Measurements from ENCODE around the gene RAB9B.

The RAB9B gene

DNA sequence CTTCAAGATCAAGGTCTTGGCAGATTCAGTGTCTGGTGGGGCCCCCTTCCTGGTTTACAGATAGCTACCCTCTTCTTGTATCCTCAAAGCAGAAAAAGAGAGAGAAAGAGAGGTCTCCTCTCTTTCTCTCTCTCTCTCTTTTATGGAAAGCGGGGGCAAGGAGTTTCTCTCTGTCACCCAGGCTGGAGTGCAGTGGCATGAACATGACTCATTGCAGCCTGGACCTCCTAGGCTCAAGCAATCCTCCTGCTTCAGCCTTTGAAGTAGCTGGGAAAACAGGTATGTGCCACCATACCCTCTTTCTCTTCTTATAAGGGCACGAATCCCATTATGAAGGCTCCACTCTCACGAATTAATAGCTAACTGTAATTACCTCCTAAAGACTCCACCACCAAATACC is 20.2 kb downstream of the RAB9B start:
- Histone ChIP-seq H3K36me3 (ENCODE audit: control insufficient read depth in 4 of 4, insufficient read depth in 4 of 4, low read length in 3 of 4) (no peaks in the 10 kb centered on the region), H3K27me3 (replicated peaks in 2 of 5; ENCODE audit: control insufficient read depth in 4 of 5, insufficient read depth in 5 of 5, low read length in 4 of 5) (peaks cover 0 to 2% (median 0%) of the 10 kb centered on the region in 5 experiments), H3K4me3 (ENCODE audit: control insufficient read depth in 1 of 7, extremely low read depth in 1 of 7, insufficient read depth in 4 of 7, low read depth in 2 of 7, low read length in 6 of 7) (no peak overlapping the region), H3K9me3 (ENCODE audit: control extremely low read depth in 1 of 5, control insufficient read depth in 4 of 5, insufficient read depth in 2 of 5, low read depth in 1 of 5, low read length in 4 of 5) (no peaks in the 10 kb centered on the region), H3K27ac (ENCODE audit: insufficient read depth in 1 of 2, low read depth in 1 of 2, low read length in 2 of 2, poor library complexity in 1 of 2, severe bottlenecking in 2 of 2) (no peak overlapping the region), H3K4me1 (ENCODE audit: control extremely low read depth in 1 of 4, control insufficient read depth in 4 of 4, insufficient read depth in 4 of 4, low read length in 3 of 4) (no peaks in the 10 kb centered on the region)
- ChIA-PET CTCF (interaction anchor here (1.0 kb wide), 1 partner anchor 16 kb away, joined by 3 read pairs; no protein-coding TSS in a partner anchor), POLR2A (no interaction called here)
- 60% methylated on average over 1 of the region's 3 CpGs for WGBS (ENCODE audit: insufficient coverage)
- no peak for DNase-seq

DNA sequence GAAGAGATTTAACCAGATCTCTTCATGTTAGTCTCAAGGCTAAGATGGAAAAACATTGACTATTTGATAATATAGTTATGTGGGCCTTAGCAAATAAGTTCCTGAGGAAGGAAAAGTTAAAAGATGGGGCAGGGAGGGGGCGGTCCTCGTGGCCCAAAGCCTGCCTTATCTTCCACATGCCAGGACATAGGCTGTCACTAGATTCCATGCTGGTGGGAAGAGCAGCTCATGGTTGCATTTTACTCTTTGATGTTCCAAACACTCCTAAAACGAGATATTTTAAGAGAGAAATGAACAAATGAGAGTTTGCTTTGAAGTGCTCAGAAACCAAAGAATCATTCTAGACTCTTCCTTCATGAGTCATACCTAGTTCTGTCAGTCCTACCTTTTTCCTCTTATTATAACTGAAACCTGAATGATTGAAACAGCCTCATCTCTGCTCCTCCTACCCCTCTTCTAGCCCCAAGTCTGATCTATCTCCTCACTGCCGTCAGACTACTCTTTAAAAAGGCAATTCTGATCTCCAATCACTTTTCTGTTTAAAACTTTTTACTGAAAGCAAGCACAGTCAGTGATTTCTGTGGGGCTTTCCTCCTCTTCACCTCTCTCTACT is 25.1 kb downstream of the RAB9B start:
- DNase-seq, result no peak
- POLR2A ChIA-PET, result interaction anchor here (0.6 kb wide), 1 partner anchor 44 kb away, joined by 3 read pairs; no protein-coding TSS in a partner anchor
- Histone ChIP-seq H3K27ac (ENCODE audit: insufficient read depth in 1 of 2, low read depth in 1 of 2, low read length in 2 of 2, poor library complexity in 1 of 2, severe bottlenecking in 2 of 2) (no peak overlapping the region), H3K9me3 (ENCODE audit: control extremely low read depth in 1 of 5, control insufficient read depth in 4 of 5, insufficient read depth in 2 of 5, low read depth in 1 of 5, low read length in 4 of 5) (no peaks in the 10 kb centered on the region), H3K36me3 (ENCODE audit: control insufficient read depth in 4 of 4, insufficient read depth in 4 of 4, low read length in 3 of 4) (no peaks in the 10 kb centered on the region), H3K27me3 (replicated peaks in 2 of 5; ENCODE audit: control insufficient read depth in 4 of 5, insufficient read depth in 5 of 5, low read length in 4 of 5) (peaks cover 0 to 2% (median 0%) of the 10 kb centered on the region in 5 experiments), H3K4me3 (ENCODE audit: control insufficient read depth in 1 of 7, extremely low read depth in 1 of 7, insufficient read depth in 4 of 7, low read depth in 2 of 7, low read length in 6 of 7) (no peak overlapping the region), H3K4me1 (ENCODE audit: control extremely low read depth in 1 of 4, control insufficient read depth in 4 of 4, insufficient read depth in 4 of 4, low read length in 3 of 4) (no peaks in the 10 kb centered on the region)
- 59% methylated on average over 3 of the region's 4 CpGs for WGBS (ENCODE audit: insufficient coverage)
- CTCF ChIA-PET, result interaction anchor here (1.0 kb wide), 1 partner anchor 12 kb away, joined by 3 read pairs; no protein-coding TSS in a partner anchor

DNA sequence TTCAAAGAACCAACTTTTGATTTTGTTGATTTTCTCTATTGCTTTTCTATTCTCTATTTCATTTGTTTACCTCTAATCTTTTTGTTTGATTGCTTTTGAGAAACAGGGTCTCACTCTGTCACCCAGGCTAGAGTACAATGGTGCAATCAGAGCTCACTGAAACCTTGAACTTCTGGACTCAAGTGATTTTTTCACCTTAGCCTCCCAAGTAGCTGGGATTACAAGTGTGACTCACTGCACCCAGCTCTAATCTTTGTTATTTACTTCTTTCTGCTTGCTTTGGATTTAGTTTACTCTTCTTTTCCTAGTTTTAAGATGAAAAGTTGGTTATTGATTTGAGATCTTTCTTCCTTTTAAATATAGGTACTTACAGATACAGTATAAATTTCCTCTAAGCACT is 26.2 kb downstream of the RAB9B start:
- Histone ChIP-seq H3K27me3 (replicated peaks in 2 of 5; ENCODE audit: control insufficient read depth in 4 of 5, insufficient read depth in 5 of 5, low read length in 4 of 5) (no peaks in the 10 kb centered on the region), H3K4me3 (ENCODE audit: control insufficient read depth in 1 of 7, extremely low read depth in 1 of 7, insufficient read depth in 4 of 7, low read depth in 2 of 7, low read length in 6 of 7) (no peak overlapping the region)
- POLR2A ChIA-PET, result no interaction called here

DNA sequence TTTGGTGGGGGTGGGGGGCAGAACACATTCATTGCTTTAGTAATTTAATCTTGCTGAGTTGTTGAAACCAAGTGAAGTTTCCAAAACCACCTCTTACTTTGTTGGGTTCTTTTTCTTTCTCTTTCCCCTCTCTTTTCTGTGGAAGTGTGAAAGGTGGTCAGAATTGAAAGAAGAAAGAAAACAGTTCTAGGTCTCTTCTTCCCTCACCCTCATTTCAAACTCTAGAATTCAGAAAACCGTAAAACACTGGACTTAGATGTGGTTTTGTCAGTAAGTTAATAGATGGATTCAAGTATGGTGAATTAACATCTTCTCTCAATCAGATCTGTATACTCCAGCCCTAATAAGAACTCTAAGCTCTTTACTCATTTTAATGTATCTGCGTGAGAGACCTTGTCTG is 31.7 kb downstream of the RAB9B start:
- H3K36me3 ChIP-seq (ENCODE audit: control insufficient read depth in 4 of 4, insufficient read depth in 4 of 4, low read length in 3 of 4), result no peaks in the 10 kb centered on the region
- CTCF ChIA-PET, result no interaction called here
- H3K4me1 ChIP-seq (ENCODE audit: control extremely low read depth in 1 of 4, control insufficient read depth in 4 of 4, insufficient read depth in 4 of 4, low read length in 3 of 4), result no peaks in the 10 kb centered on the region
- no peak overlapping the region for H3K27ac ChIP-seq (ENCODE audit: insufficient read depth in 1 of 2, low read depth in 1 of 2, low read length in 2 of 2, poor library complexity in 1 of 2, severe bottlenecking in 2 of 2)
- POLR2A ChIA-PET, result no interaction called here
- no peak overlapping the region for H3K4me3 ChIP-seq (ENCODE audit: control insufficient read depth in 1 of 7, extremely low read depth in 1 of 7, insufficient read depth in 4 of 7, low read depth in 2 of 7, low read length in 6 of 7)
- peaks cover 0 to 2% (median 0%) of the 10 kb centered on the region in 5 experiments for H3K27me3 ChIP-seq (replicated peaks in 2 of 5; ENCODE audit: control insufficient read depth in 4 of 5, insufficient read depth in 5 of 5, low read length in 4 of 5)
- no CpG with 5 or more reads among the region's 2 CpGs for WGBS (ENCODE audit: insufficient coverage)
- DNase-seq, result no peak
- no peaks in the 10 kb centered on the region for H3K9me3 ChIP-seq (ENCODE audit: control extremely low read depth in 1 of 5, control insufficient read depth in 4 of 5, insufficient read depth in 2 of 5, low read depth in 1 of 5, low read length in 4 of 5)

More for the DNA sequence above, 26.2 kb downstream of the RAB9B start:
- CTCF ChIA-PET, result no interaction called here
- Histone ChIP-seq H3K36me3 (ENCODE audit: control insufficient read depth in 4 of 4, insufficient read depth in 4 of 4, low read length in 3 of 4) (no peaks in the 10 kb centered on the region), H3K27ac (ENCODE audit: insufficient read depth in 1 of 2, low read depth in 1 of 2, low read length in 2 of 2, poor library complexity in 1 of 2, severe bottlenecking in 2 of 2) (no peak overlapping the region), H3K4me1 (ENCODE audit: control extremely low read depth in 1 of 4, control insufficient read depth in 4 of 4, insufficient read depth in 4 of 4, low read length in 3 of 4) (no peaks in the 10 kb centered on the region), H3K9me3 (ENCODE audit: control extremely low read depth in 1 of 5, control insufficient read depth in 4 of 5, insufficient read depth in 2 of 5, low read depth in 1 of 5, low read length in 4 of 5) (no peaks in the 10 kb centered on the region)
- no peak for DNase-seq

DNA sequence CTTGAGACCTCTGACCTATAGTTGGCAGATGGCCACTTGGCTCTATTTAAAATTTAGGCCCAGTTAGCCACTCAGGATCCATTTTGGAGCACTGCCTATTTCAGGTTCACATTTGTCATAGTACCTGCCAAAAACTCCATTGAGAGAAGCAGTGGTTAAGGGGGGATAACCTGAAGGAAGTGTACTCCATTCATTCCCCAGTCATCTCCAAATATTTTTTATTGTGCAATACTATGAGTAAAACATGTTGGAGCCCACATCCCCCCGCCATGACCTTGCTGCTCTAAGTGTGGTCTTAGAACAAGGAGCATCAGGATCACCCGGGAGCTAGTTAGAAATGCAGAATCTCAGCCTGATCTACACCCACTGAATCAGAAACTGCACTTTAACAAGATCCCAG is 34.4 kb downstream of the RAB9B start:
- H3K36me3 ChIP-seq (ENCODE audit: control insufficient read depth in 4 of 4, insufficient read depth in 4 of 4, low read length in 3 of 4), result no peaks in the 10 kb centered on the region
- H3K4me1 ChIP-seq (ENCODE audit: control extremely low read depth in 1 of 4, control insufficient read depth in 4 of 4, insufficient read depth in 4 of 4, low read length in 3 of 4), result no peaks in the 10 kb centered on the region
- no peak overlapping the region for H3K4me3 ChIP-seq (ENCODE audit: control insufficient read depth in 1 of 7, extremely low read depth in 1 of 7, insufficient read depth in 4 of 7, low read depth in 2 of 7, low read length in 6 of 7)
- peaks cover 0 to 2% (median 0%) of the 10 kb centered on the region in 5 experiments for H3K27me3 ChIP-seq (replicated peaks in 2 of 5; ENCODE audit: control insufficient read depth in 4 of 5, insufficient read depth in 5 of 5, low read length in 4 of 5)
- DNase-seq, result no peak
- no peak overlapping the region for H3K27ac ChIP-seq (ENCODE audit: insufficient read depth in 1 of 2, low read depth in 1 of 2, low read length in 2 of 2, poor library complexity in 1 of 2, severe bottlenecking in 2 of 2)
- no peaks in the 10 kb centered on the region for H3K9me3 ChIP-seq (ENCODE audit: control extremely low read depth in 1 of 5, control insufficient read depth in 4 of 5, insufficient read depth in 2 of 5, low read depth in 1 of 5, low read length in 4 of 5)
- POLR2A ChIA-PET, result no interaction called here
- WGBS (ENCODE audit: insufficient coverage), result 76% methylated on average over 2 of the region's 2 CpGs
- CTCF ChIA-PET, result no interaction called here

DNA sequence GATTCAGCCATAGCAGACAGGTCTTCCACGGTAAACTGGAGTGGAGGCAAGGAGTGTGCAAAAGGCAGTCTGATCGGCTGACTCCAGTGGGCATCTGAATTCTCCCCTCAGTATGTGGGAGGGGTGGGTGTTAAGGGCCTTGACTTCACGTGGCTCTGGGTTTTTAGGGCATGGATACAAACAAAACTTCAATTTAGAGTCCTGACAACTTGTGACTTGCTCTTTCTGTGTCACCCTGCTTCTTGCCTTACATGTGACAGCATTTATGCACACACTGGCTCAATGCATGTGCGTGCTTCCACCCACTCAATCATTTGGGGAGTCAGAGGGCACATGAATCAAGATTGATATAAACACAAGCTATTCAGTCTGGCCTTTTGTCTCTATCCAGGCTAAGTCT is 37.9 kb downstream of the RAB9B start:
- H3K27me3 ChIP-seq (replicated peaks in 2 of 5; ENCODE audit: control insufficient read depth in 4 of 5, insufficient read depth in 5 of 5, low read length in 4 of 5), result peaks cover 0 to 2% (median 0%) of the 10 kb centered on the region in 5 experiments
- H3K36me3 ChIP-seq (ENCODE audit: control insufficient read depth in 4 of 4, insufficient read depth in 4 of 4, low read length in 3 of 4), result no peaks in the 10 kb centered on the region
- DNase-seq, result no peak
- no peaks in the 10 kb centered on the region for H3K9me3 ChIP-seq (ENCODE audit: control extremely low read depth in 1 of 5, control insufficient read depth in 4 of 5, insufficient read depth in 2 of 5, low read depth in 1 of 5, low read length in 4 of 5)
- WGBS (ENCODE audit: insufficient coverage), result 70% methylated on average over 3 of the region's 4 CpGs
- no peak overlapping the region for H3K4me3 ChIP-seq (ENCODE audit: control insufficient read depth in 1 of 7, extremely low read depth in 1 of 7, insufficient read depth in 4 of 7, low read depth in 2 of 7, low read length in 6 of 7)
- H3K4me1 ChIP-seq (ENCODE audit: control extremely low read depth in 1 of 4, control insufficient read depth in 4 of 4, insufficient read depth in 4 of 4, low read length in 3 of 4), result peaks cover 0 to 4% (median 0%) of the 10 kb centered on the region in 4 experiments
- POLR2A ChIA-PET, result no interaction called here
- CTCF ChIA-PET, result interaction anchor here (0.8 kb wide), 1 partner anchor 25 kb away, joined by 3 read pairs; no protein-coding TSS in a partner anchor
- no peak overlapping the region for H3K27ac ChIP-seq (ENCODE audit: insufficient read depth in 1 of 2, low read depth in 1 of 2, low read length in 2 of 2, poor library complexity in 1 of 2, severe bottlenecking in 2 of 2)

DNA sequence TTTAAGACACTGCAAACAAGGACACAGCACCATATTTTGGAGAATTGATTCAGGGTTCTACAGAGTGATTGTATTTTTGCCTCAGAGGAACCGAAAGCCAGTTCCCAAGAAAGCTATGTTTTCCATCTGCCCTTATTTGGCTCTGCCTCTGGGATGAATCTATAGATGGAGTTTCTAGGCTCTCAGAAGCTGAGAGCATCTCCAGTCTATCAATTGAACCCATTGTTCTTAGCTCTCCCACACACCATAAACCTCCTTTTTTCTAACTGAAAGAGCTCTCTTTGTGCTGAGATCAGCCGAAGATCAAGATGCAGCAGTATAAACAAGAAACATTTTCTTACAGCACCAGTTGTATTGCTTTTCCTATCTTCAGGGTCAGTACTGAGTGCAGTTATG is 38.5 kb downstream of the RAB9B start:
- Histone ChIP-seq H3K4me3 (ENCODE audit: control insufficient read depth in 1 of 7, extremely low read depth in 1 of 7, insufficient read depth in 4 of 7, low read depth in 2 of 7, low read length in 6 of 7) (no peak overlapping the region), H3K27me3 (replicated peaks in 2 of 5; ENCODE audit: control insufficient read depth in 4 of 5, insufficient read depth in 5 of 5, low read length in 4 of 5) (peaks cover 0 to 2% (median 0%) of the 10 kb centered on the region in 5 experiments), H3K9me3 (ENCODE audit: control extremely low read depth in 1 of 5, control insufficient read depth in 4 of 5, insufficient read depth in 2 of 5, low read depth in 1 of 5, low read length in 4 of 5) (no peaks in the 10 kb centered on the region), H3K27ac (ENCODE audit: insufficient read depth in 1 of 2, low read depth in 1 of 2, low read length in 2 of 2, poor library complexity in 1 of 2, severe bottlenecking in 2 of 2) (no peak overlapping the region), H3K4me1 (ENCODE audit: control extremely low read depth in 1 of 4, control insufficient read depth in 4 of 4, insufficient read depth in 4 of 4, low read length in 3 of 4) (peaks cover 0 to 4% (median 0%) of the 10 kb centered on the region in 4 experiments), H3K36me3 (ENCODE audit: control insufficient read depth in 4 of 4, insufficient read depth in 4 of 4, low read length in 3 of 4) (no peaks in the 10 kb centered on the region)
- DNase-seq, result no peak
- ChIA-PET CTCF (interaction anchor here (0.8 kb wide), 1 partner anchor 26 kb away, joined by 3 read pairs; no protein-coding TSS in a partner anchor), POLR2A (no interaction called here)
- 94% methylated on average over 2 of the region's 2 CpGs for WGBS (ENCODE audit: insufficient coverage)

Measured in common myeloid progenitor, CD34-positive (primary cell).